Measurements from ENCODE around the gene CBX2. TPM values are rescaled to one million over a fixed set of nuclear protein-coding genes. Genes with fewer than 3 reads are reported as not detected.

CBX2 gene
- total and polyA plus RNA-seq, 2 of the 4 experiments (the other 2 are of a cell fraction) = 2.0 to 3.2 TPM

GRCh38 chr17:79803997-79804855 is 26.3 kb downstream of the CBX2 start:
- Histone ChIP-seq H3K4me3 (ENCODE audit: insufficient read depth, low read depth, low read length) (peak overlapping the region; percentile 23), H3K4me2 (ENCODE audit: low read depth, low read length) (peak overlapping the region; percentile 44; the same call in 1 of the 2 replicates), H3K9ac (ENCODE audit: low read depth, low read length) (no peak overlapping the region), H3K4ac (ENCODE audit: low read depth, low read length) (no peak overlapping the region), H3K14ac (replicated peaks; ENCODE audit: low read depth, low read length) (no peak overlapping the region), H2BK20ac (ENCODE audit: low read depth, low read length) (no peak overlapping the region), H2BK120ac (ENCODE audit: low read depth, low read length) (no peak overlapping the region), H3K9me1 (ENCODE audit: insufficient read depth, low read length) (no peaks in the 10 kb centered on the region), H4K91ac (ENCODE audit: insufficient read depth, low read depth, low read length) (no peak overlapping the region), H3K27me3 (ENCODE audit: control insufficient read depth, insufficient read depth, low read length) (peaks cover 100% of the 10 kb centered on the region), H3K36me3 (ENCODE audit: control insufficient read depth, insufficient read depth, low read length) (no peaks in the 10 kb centered on the region), H4K20me1 (ENCODE audit: insufficient read depth, low read length) (0 out of 2 replicates have a peak, but pooled peaks cover 2% of the 10 kb centered on the region), H2AFZ (replicated peaks; ENCODE audit: low read length, poor library complexity) (peak overlapping the region; percentile 76), H3K9me3 (ENCODE audit: control insufficient read depth, insufficient read depth, low read length) (peaks cover 11% of the 10 kb centered on the region; the same call in 1 of the 2 replicates), H2AK5ac (ENCODE audit: low read depth, low read length) (no peak overlapping the region), H3K27ac (ENCODE audit: insufficient read depth, low read length) (no peak overlapping the region), H3K18ac (ENCODE audit: low read depth, low read length) (no peak overlapping the region), H2AK9ac (replicated peaks; ENCODE audit: low read depth, low read length, poor library complexity) (no peak overlapping the region), H2BK15ac (ENCODE audit: low read depth, low read length) (no peak overlapping the region), H4K5ac (ENCODE audit: low read depth, low read length) (no peak overlapping the region), H3K4me1 (ENCODE audit: control insufficient read depth, insufficient read depth, low read length) (no peaks in the 10 kb centered on the region), H2BK5ac (ENCODE audit: low read depth, low read length, poor library complexity, severe bottlenecking) (no peak overlapping the region), H4K8ac (ENCODE audit: low read depth in 2 of 2, low read length in 2 of 2) (no peak overlapping the region), H3K56ac (ENCODE audit: extremely low read depth, insufficient read depth, low read length) (no peak overlapping the region), H3K23ac (ENCODE audit: low read depth, low read length) (peak overlapping the region; percentile 0; the same call in 1 of the 2 replicates), H3K79me1 (ENCODE audit: low read depth in 1 of 2, low read length in 2 of 2) (no peaks in the 10 kb centered on the region)
- no peak for TF ChIP-seq RCOR1 (IDR thresholded peaks at IDR 0.05; ENCODE audit: insufficient replicate concordance, low read length)
- TF ChIP-seq FOS (IDR thresholded peaks at IDR 0.05; ENCODE audit: low read depth, low read length) = no peak
- TF ChIP-seq POLR2A (IDR thresholded peaks at IDR 0.05; ENCODE audit: low read depth, low read length) = no peak
- TF ChIP-seq MXI1 (IDR thresholded peaks at IDR 0.05; ENCODE audit: borderline replicate concordance, low read depth, low read length) = no peak
- TF ChIP-seq RFX5 (IDR thresholded peaks at IDR 0.05; ENCODE audit: low read depth, low read length) = no peak
- CTCF ChIA-PET = no interaction called here
- in situ Hi-C loops (cut with MboI; ENCODE audit: low sequenced_read_pairs) = no loop called here
- intact Hi-C loops (cut with micrococcal nuclease) = no loop called here
- 8% methylated on average over 47 of the region's 76 CpGs; no CpG with 5 or more reads in 1 of the 2 experiments for WGBS, 2 experiments (ENCODE audit: extremely low coverage in 2 of 2, insufficient read length in 1 of 2)
- no peak for DNase-seq
- dilution Hi-C loops (cut with HindIII; ENCODE audit: low sequenced_read_pairs, unreplicated experiment) = no loop called here
- no TSS peak for BruUV-seq (replicated peaks)
- POLR2A ChIA-PET (ENCODE audit: unreplicated experiment) = no interaction called here
- ATAC-seq (ENCODE audit: low read depth) = peak; percentile 38
